Endothelial cell of umbilical vein (primary cell): ENCODE measurements around the gene GATM. TPM values are rescaled to one million over a fixed set of nuclear protein-coding genes. Genes with fewer than 3 reads are reported as not detected.
A peak's percentile ranks its signal among the peaks of the same experiment; 100 is the strongest.

Experiments used
- BruUV-seq: library from RNA; stranded (reverse); fragments of 400-500 nt; replicated peaks from 2 replicates; lab custom pipeline; 2021; lab: Mats Ljungman, UMichigan
- CTCF ChIA-PET: fragments of 300-600, 350-600 bp; sonication (Branson Sonifier 250); formaldehyde crosslinking; loops from one replicate; lab custom pipeline; 2021; ENCODE audit warnings: antibody characterized with exemption, inconsistent platforms; lab: Charles Lee
- POLR2A ChIA-PET: fragments of 300-600, 350-600 bp; sonication (Branson Sonifier 250); formaldehyde crosslinking; loops from one replicate; lab custom pipeline; 2021; ENCODE audit warnings: antibody characterized with exemption, inconsistent platforms; lab: Charles Lee
- DNase-seq: peaks from one replicate; pipeline ENCODE4 v3.0.0-alpha.2; 2011; ENCODE audit warnings: low read depth, low spot score
- FAIRE-seq: peaks from 2 replicates; lab custom pipeline; 2011; peaks lifted over from hg19 to GRCh38; lab: Jason Lieb, UNC
- H2AFZ ChIP-seq: 2 replicates; pipeline ENCODE4 v1.6.0; 2012; ENCODE audit warnings: low read depth, low read length, control low read depth, inconsistent platforms
- H3K27ac ChIP-seq: 2 replicates; pipeline ENCODE4 v1.5.1; 2011; ENCODE audit warnings: low read depth, mild to moderate bottlenecking, control low read depth, low read length, moderate library complexity; ENCODE audit not compliant: insufficient read depth
- H3K27me3 ChIP-seq, 2 experiments: 2 replicates each; pipeline versions ENCODE4 v1.6.0 to v1.6.1; 2011; ENCODE audit warnings: low read length in 2 of 2, mixed read lengths in 1 of 2; ENCODE audit not compliant: control insufficient read depth in 2 of 2, insufficient read depth in 2 of 2
- H3K36me3 ChIP-seq, 2 experiments: 2 replicates in 1 of 2; 3 replicates in 1 of 2; pipeline ENCODE4 v1.5.1; 2011; ENCODE audit warnings: low read length in 2 of 2, mild to moderate bottlenecking in 1 of 2, moderate library complexity in 1 of 2; ENCODE audit not compliant: control insufficient read depth in 2 of 2, insufficient read depth in 2 of 2; ENCODE audit errors: extremely low read depth in 1 of 2
- H3K4me1 ChIP-seq: 3 replicates; pipeline ENCODE4 v1.5.1; 2011; ENCODE audit warnings: mild to moderate bottlenecking, low read length; ENCODE audit not compliant: control insufficient read depth, insufficient read depth; ENCODE audit errors: extremely low read depth
- H3K4me2 ChIP-seq: 2 replicates; pipeline ENCODE4 v1.6.1; 2011; ENCODE audit warnings: low read length, control low read depth, mixed read lengths; ENCODE audit not compliant: insufficient read depth
- H3K4me3 ChIP-seq, 3 experiments: fragments of 200-600 bp in 1 of 3; sonication (generic), shearing (Covaris generic) in 1 of 3; replicated peaks in 1 of 3; 2 replicates each; pipeline ENCODE4 v1.5.1; 2011 to 2016; ENCODE audit warnings: control low read depth in 3 of 3, low read length in 3 of 3, mild to moderate bottlenecking in 2 of 3, inconsistent platforms in 1 of 3, low read depth in 1 of 3, moderate library complexity in 1 of 3; ENCODE audit not compliant: insufficient read depth in 1 of 3
- H3K79me2 ChIP-seq: 2 replicates; pipeline ENCODE4 v1.6.0; 2012; ENCODE audit warnings: low read length, inconsistent platforms; ENCODE audit not compliant: control insufficient read depth, insufficient read depth
- H3K9ac ChIP-seq: replicated peaks from 2 replicates; pipeline ENCODE3; 2011; ENCODE audit warnings: low read length, control low read depth; ENCODE audit not compliant: insufficient read depth; ENCODE audit errors: extremely low read depth
- H3K9me1 ChIP-seq: replicated peaks from 3 replicates; pipeline ENCODE4 v1.6.0; 2011; ENCODE audit warnings: mild to moderate bottlenecking, low read length; ENCODE audit not compliant: control insufficient read depth, insufficient read depth; ENCODE audit errors: extremely low read depth
- H3K9me3 ChIP-seq: replicated peaks from 2 replicates; pipeline ENCODE4 v1.5.1; 2012; ENCODE audit warnings: low read length, inconsistent platforms; ENCODE audit not compliant: control insufficient read depth, insufficient read depth
- H4K20me1 ChIP-seq: replicated peaks from 2 replicates; pipeline ENCODE3; 2011; ENCODE audit warnings: mild to moderate bottlenecking, low read length; ENCODE audit not compliant: control insufficient read depth, insufficient read depth; ENCODE audit errors: extremely low read depth
- EZH2 ChIP-seq: IDR thresholded peaks from 2 replicates; pipeline ENCODE4 v1.6.1; 2012; ENCODE audit warnings: borderline replicate concordance, low read depth, mild to moderate bottlenecking, moderate library complexity, low read length, inconsistent platforms; ENCODE audit not compliant: severe bottlenecking
- FOS ChIP-seq: IDR thresholded peaks from 2 replicates; pipeline ENCODE4 v1.6.1; 2011; ENCODE audit warnings: mild to moderate bottlenecking, low read length, moderate library complexity, borderline replicate concordance; ENCODE audit not compliant: insufficient read depth
- GATA2 ChIP-seq: IDR thresholded peaks from 2 replicates; pipeline ENCODE4 v1.7.0; 2011; ENCODE audit warnings: low read depth, mild to moderate bottlenecking, moderate library complexity, mixed read lengths, low read length; ENCODE audit not compliant: insufficient read length, insufficient read depth
- JUN ChIP-seq: IDR thresholded peaks from 2 replicates; pipeline ENCODE4 v1.6.1; 2011; ENCODE audit warnings: borderline replicate concordance, low read depth; ENCODE audit not compliant: insufficient read length, insufficient read depth
- MYC ChIP-seq: IDR thresholded peaks from one replicate; pipeline ENCODE4 v1.6.1; 2011; ENCODE audit warnings: mild to moderate bottlenecking, low read depth, low read length
- POLR2A ChIP-seq: IDR thresholded peaks from 2 replicates; pipeline ENCODE4 v1.6.1; 2012; ENCODE audit warnings: low read depth, mild to moderate bottlenecking, control low read depth, low read length
- POLR2AphosphoS5 ChIP-seq: IDR thresholded peaks from 2 replicates; pipeline ENCODE4 v1.6.1; 2012; ENCODE audit warnings: low read depth, mild to moderate bottlenecking, control low read depth, low read length, moderate library complexity; ENCODE audit not compliant: insufficient read depth
- dilution Hi-C: fragments of 300-500 bp; cut with MboI; formaldehyde crosslinking; loops from one replicate; pipeline ENCODE4 v1.15.0; 2019; ENCODE audit warnings: low sequenced_read_pairs; ENCODE audit not compliant: extremely low pct_ligation_motif_present
- intact Hi-C: fragments of 100-400 bp; cut with micrococcal nuclease; formaldehyde crosslinking; loops from one replicate; pipeline ENCODE4 v1.10.0; 2022
- polyA plus RNA-seq, 4 experiments: library from polyadenylated mRNA; depleted of rRNA in 3 of 4; stranded (reverse) in 3 of 4; unstranded in 1 of 4; fragments of >200 nt; gene quantifications; 2 replicates each; pipeline versions ENCODE4 v1.2.1 to v1.2.3, GENCODE V29; 2011 to 2012; ENCODE audit warnings: missing spikeins in 1 of 4
- total RNA-seq: library from RNA; stranded (reverse); gene quantifications from 2 replicates; pipeline ENCODE4 v1.2.3, GENCODE V29; 2021
- TF ChIP-seq, protein P1 (sequence below), 2 donors: IDR thresholded peaks; 1 replicate in 1 of 2; 2 replicates in 1 of 2; pipeline ENCODE4 v1.5.1; 2011; ENCODE audit warnings: low read length in 2 of 2, mild to moderate bottlenecking in 2 of 2, moderate library complexity in 2 of 2, control low read depth in 1 of 2, inconsistent platforms in 1 of 2, low read depth in 1 of 2; ENCODE audit not compliant: insufficient read depth in 1 of 2; ENCODE audit errors: extremely low read depth in 1 of 2
- TF ChIP-seq, protein P2 (sequence below): IDR thresholded peaks from 2 replicates; pipeline ENCODE4 v1.6.1; 2011; ENCODE audit not compliant: insufficient read depth, insufficient read length

Gene GATM
- total and polyA plus RNA-seq, 2 donors (not counting 3 experiments of a cell fraction or from before 2014, with no cell fraction given): 0.21 to 0.60 TPM

DNA sequence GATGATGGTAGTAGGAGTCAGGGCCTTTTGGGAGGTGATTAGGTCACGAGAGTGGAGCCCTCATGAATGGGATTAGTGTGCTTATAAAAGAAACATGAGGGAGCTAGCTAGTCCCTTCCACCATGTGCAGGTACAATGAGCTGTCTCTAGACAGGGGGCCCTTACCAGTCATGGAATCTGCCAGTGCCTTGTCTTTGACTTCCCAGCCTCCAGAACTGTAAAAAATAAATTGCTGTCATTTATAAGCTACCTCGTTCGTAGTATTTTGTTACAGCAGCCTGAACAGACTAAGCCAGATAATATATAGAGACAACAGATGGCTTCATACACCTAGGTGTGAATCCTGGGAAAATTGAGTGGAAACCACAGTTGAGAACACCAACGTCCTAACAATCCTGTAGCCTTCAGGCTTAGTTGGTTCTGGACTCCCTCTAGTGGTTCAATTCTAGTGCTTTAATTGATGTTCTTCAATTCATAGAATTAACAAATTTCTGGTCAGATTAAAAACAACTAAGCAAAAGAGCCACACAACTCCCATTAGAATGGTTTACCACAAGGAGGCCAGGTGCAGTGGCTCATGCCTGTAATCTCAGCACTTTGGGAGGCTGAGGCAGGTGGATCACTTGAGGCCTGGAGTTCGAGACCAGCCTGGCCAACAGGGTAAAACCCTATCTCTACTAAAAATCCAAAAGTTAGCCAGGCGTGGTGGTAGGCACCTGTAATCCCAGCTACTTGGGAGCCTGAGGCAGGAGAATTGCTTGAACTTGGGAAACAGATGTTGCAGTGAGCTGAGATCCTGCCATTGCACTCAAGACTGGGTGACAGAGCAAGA is 21.3 kb upstream of the GATM start:
- FAIRE-seq (peak; percentile 65), DNase-seq (peak; percentile 55)
- no peak overlapping the region for H3K4me2 ChIP-seq
- dilution Hi-C loops: no loop called here
- BruUV-seq: no TSS peak
- H3K9me1 ChIP-seq: no peaks in the 10 kb centered on the region
- H3K79me2 ChIP-seq: peaks cover 22% of the 10 kb centered on the region
- no peak overlapping the region for H3K4me3 ChIP-seq
- ChIA-PET POLR2A (no interaction called here), CTCF (interaction anchor here (1.0 to 6.9 kb wide), 7 partner anchors 10 to 273 kb away, joined by 3 to 93 read pairs (median 4); no protein-coding TSS in a partner anchor)
- H2AFZ ChIP-seq: no peak overlapping the region
- H4K20me1 ChIP-seq: no peaks in the 10 kb centered on the region
- TF ChIP-seq, protein P1, sequence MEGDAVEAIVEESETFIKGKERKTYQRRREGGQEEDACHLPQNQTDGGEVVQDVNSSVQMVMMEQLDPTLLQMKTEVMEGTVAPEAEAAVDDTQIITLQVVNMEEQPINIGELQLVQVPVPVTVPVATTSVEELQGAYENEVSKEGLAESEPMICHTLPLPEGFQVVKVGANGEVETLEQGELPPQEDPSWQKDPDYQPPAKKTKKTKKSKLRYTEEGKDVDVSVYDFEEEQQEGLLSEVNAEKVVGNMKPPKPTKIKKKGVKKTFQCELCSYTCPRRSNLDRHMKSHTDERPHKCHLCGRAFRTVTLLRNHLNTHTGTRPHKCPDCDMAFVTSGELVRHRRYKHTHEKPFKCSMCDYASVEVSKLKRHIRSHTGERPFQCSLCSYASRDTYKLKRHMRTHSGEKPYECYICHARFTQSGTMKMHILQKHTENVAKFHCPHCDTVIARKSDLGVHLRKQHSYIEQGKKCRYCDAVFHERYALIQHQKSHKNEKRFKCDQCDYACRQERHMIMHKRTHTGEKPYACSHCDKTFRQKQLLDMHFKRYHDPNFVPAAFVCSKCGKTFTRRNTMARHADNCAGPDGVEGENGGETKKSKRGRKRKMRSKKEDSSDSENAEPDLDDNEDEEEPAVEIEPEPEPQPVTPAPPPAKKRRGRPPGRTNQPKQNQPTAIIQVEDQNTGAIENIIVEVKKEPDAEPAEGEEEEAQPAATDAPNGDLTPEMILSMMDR (IDR thresholded peaks at IDR 0.05; ENCODE audit: extremely low read depth in 1 of 2, insufficient read depth in 1 of 2, low read depth in 1 of 2, low read length in 2 of 2): peak; percentile 45 to 47
- no peak for TF ChIP-seq FOS
- peaks cover 3 to 6% of the 10 kb centered on the region in 2 experiments for H3K27me3 ChIP-seq
- no peaks in the 10 kb centered on the region for H3K9me3 ChIP-seq
- peaks cover 10% of the 10 kb centered on the region for H3K4me1 ChIP-seq
- no peaks in the 10 kb centered on the region for H3K36me3 ChIP-seq
- H3K27ac ChIP-seq: no peak overlapping the region
- H3K9ac ChIP-seq: no peak overlapping the region
- intact Hi-C loops: loop anchor here (1.0 kb wide), 3 partner anchors 92 to 236 kb away; no protein-coding TSS in a partner anchor

DNA sequence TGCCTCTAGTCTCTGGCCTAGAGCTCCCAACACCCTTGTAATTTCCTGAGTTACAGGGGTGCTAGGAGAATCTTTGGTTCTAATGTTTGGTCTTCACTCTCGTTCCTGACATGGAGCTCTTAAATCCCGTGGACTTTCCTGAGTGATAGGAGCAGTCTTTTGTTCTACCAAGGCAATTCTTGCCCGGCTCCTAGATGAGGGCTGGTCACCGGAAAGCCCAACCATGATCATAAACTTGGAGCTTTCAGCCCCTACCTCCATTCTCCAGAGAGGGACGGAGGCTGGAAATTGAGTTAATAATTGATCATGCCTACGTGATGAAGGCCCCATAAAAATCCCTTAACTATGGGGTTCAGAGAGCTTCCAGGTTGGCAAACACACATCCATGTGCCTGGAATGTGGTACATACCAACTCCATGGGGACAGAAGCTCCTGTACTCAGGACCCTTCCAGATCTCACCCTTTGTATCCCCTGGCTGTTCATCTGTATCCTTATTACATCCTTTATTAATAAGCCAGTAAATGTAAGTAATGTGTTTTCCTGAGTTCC is 18.8 kb upstream of the GATM start:
- FAIRE-seq (no peak), DNase-seq (no peak)
- H3K4me2 ChIP-seq: no peak overlapping the region
- no peaks in the 10 kb centered on the region for H3K9me1 ChIP-seq
- no TSS peak for BruUV-seq
- dilution Hi-C loops: no loop called here
- no peak for TF ChIP-seq POLR2A
- TF ChIP-seq, protein P2, sequence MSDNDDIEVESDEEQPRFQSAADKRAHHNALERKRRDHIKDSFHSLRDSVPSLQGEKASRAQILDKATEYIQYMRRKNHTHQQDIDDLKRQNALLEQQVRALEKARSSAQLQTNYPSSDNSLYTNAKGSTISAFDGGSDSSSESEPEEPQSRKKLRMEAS: no peak
- no peak for TF ChIP-seq EZH2
- TF ChIP-seq, protein P1 (IDR thresholded peaks at IDR 0.05; ENCODE audit: extremely low read depth in 1 of 2, insufficient read depth in 1 of 2, low read depth in 1 of 2, low read length in 2 of 2): no peak
- no peak for TF ChIP-seq FOS
- TF ChIP-seq JUN: no peak
- no peak for TF ChIP-seq MYC
- TF ChIP-seq GATA2: no peak
- no peak for TF ChIP-seq POLR2AphosphoS5
- H3K27me3 ChIP-seq: peaks cover 11 to 14% of the 10 kb centered on the region in 2 experiments
- CTCF ChIA-PET: interaction anchor here (1.2 to 6.9 kb wide), 4 partner anchors 14 to 279 kb away, joined by 3 to 93 read pairs (median 6); no protein-coding TSS in a partner anchor
- no peaks in the 10 kb centered on the region for H3K4me1 ChIP-seq
- intact Hi-C loops: no loop called here
- POLR2A ChIA-PET: no interaction called here
- H3K36me3 ChIP-seq: no peaks in the 10 kb centered on the region
- H3K4me3 ChIP-seq: no peak overlapping the region
- H3K9ac ChIP-seq: no peak overlapping the region
- H4K20me1 ChIP-seq: no peaks in the 10 kb centered on the region
- no peak overlapping the region for H2AFZ ChIP-seq
- H3K9me3 ChIP-seq: no peaks in the 10 kb centered on the region
- no peak overlapping the region for H3K27ac ChIP-seq
- H3K79me2 ChIP-seq: no peaks in the 10 kb centered on the region
